Measurements from ENCODE around the gene SLC25A26. TPM values are rescaled to one million over a fixed set of nuclear protein-coding genes. Genes with fewer than 3 reads are reported as not detected.

Gene SLC25A26
- total RNA-seq, 1 donor from 2014 or later: 23.2 TPM

GRCh38 chr3:66320390-66320789, 99.6 kb downstream of the SLC25A26 start:
- TF ChIP-seq, protein P1, sequence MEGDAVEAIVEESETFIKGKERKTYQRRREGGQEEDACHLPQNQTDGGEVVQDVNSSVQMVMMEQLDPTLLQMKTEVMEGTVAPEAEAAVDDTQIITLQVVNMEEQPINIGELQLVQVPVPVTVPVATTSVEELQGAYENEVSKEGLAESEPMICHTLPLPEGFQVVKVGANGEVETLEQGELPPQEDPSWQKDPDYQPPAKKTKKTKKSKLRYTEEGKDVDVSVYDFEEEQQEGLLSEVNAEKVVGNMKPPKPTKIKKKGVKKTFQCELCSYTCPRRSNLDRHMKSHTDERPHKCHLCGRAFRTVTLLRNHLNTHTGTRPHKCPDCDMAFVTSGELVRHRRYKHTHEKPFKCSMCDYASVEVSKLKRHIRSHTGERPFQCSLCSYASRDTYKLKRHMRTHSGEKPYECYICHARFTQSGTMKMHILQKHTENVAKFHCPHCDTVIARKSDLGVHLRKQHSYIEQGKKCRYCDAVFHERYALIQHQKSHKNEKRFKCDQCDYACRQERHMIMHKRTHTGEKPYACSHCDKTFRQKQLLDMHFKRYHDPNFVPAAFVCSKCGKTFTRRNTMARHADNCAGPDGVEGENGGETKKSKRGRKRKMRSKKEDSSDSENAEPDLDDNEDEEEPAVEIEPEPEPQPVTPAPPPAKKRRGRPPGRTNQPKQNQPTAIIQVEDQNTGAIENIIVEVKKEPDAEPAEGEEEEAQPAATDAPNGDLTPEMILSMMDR (IDR thresholded peaks at IDR 0.05): no peak
- peaks cover 20% of the 10 kb centered on the region for H3K4me1 Mint-ChIP-seq
- H3K27me3 Mint-ChIP-seq: no peaks in the 10 kb centered on the region
- intact Hi-C loops (cut with micrococcal nuclease): no loop called here
- peaks cover 4% of the 10 kb centered on the region for H3K36me3 Mint-ChIP-seq (ENCODE audit: low read depth)
- H3K9me3 Mint-ChIP-seq: peaks cover under 1% of the 10 kb centered on the region
- no peak overlapping the region for H3K4me3 Mint-ChIP-seq
- CTCF ChIA-PET: no interaction called here
- POLR2A ChIA-PET: no interaction called here
- ATAC-seq (ENCODE audit: low read depth) (no peak), DNase-seq (no peak)
- no peak overlapping the region for H3K27ac Mint-ChIP-seq

- Mint-ChIP-seq H3K4me1 (peaks cover 20% of the 10 kb centered on the region), H3K4me3 (no peak overlapping the region), H3K27ac (no peak overlapping the region), H3K36me3 (ENCODE audit: low read depth) (peaks cover 4% of the 10 kb centered on the region), H3K9me3 (no peaks in the 10 kb centered on the region), H3K27me3 (no peaks in the 10 kb centered on the region)
- POLR2A ChIA-PET: no interaction called here
- CTCF ChIA-PET: no interaction called here
- no peak for ATAC-seq (ENCODE audit: low read depth)
- intact Hi-C loops (cut with micrococcal nuclease): no loop called here
- DNase-seq: no peak
- TF ChIP-seq, protein P1 (IDR thresholded peaks at IDR 0.05): no peak
These were observed 101.6 kb downstream of the SLC25A26 start for GRCh38 chr3:66322436-66322835.

- H3K4me3 Mint-ChIP-seq: no peak overlapping the region
- ChIA-PET POLR2A (no interaction called here), CTCF (no interaction called here)
- no peak overlapping the region for H3K27ac Mint-ChIP-seq
- peaks cover 3% of the 10 kb centered on the region for H3K36me3 Mint-ChIP-seq (ENCODE audit: low read depth)
- intact Hi-C loops (cut with micrococcal nuclease): no loop called here
- H3K27me3 Mint-ChIP-seq: no peaks in the 10 kb centered on the region
- TF ChIP-seq, protein P1 (IDR thresholded peaks at IDR 0.05): no peak
- no peak for DNase-seq
- no peaks in the 10 kb centered on the region for H3K9me3 Mint-ChIP-seq
- ATAC-seq (ENCODE audit: low read depth): no peak
- H3K4me1 Mint-ChIP-seq: peaks cover under 1% of the 10 kb centered on the region
These were observed 105.5 kb downstream of the SLC25A26 start for GRCh38 chr3:66326340-66326739.

DNA sequence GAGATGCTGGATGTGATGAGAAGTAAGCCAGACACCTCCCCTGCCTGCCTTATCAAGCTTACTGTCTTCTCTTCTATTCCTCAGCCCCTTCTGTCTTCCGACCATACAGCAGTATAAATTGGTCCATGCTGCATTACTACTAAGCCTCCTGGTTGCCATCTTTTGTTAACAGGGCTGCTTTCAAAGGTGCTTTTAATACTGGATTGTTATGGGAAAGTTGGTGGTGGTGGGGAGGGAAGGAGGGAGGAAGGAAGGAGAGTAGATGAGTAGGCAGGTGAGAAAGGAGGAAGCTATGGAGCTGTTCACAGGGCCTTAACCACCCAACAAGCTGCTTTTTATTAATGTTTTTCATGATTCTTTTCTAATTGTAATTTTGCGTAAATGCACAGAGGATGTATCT, 114.9 kb downstream of the SLC25A26 start:
- intact Hi-C loops (cut with micrococcal nuclease): no loop called here
- ChIA-PET CTCF (no interaction called here), POLR2A (no interaction called here)
- H3K27me3 Mint-ChIP-seq: no peaks in the 10 kb centered on the region
- H3K4me1 Mint-ChIP-seq: peaks cover 9% of the 10 kb centered on the region
- peaks cover 2% of the 10 kb centered on the region for H3K36me3 Mint-ChIP-seq (ENCODE audit: low read depth)
- DNase-seq (no peak), ATAC-seq (ENCODE audit: low read depth) (no peak)
- H3K9me3 Mint-ChIP-seq: no peaks in the 10 kb centered on the region
- TF ChIP-seq, protein P1 (IDR thresholded peaks at IDR 0.05): no peak
- no peak overlapping the region for H3K4me3 Mint-ChIP-seq
- no peak overlapping the region for H3K27ac Mint-ChIP-seq

DNA sequence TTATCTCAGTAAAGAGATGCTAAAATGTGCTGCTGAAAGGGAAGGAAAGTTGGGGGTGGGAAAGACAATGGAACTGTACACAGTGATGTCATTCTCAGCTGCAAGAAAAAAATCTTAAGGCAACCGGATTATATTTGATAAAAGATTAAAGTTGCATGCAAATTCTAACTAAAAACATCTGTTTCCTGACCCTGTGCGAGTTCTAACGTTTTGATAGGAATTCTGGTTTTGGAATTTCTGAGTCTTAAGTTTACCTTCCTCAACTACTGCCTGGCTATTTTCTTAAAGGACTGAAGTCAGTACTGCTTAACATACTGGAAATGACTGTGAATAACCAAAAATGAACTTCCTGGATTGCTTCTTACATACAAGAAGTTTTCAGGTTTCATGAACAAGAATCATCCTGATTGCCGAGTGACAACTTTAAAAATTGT, 115.5 kb downstream of the SLC25A26 start:
- H3K9me3 Mint-ChIP-seq: no peaks in the 10 kb centered on the region
- H3K36me3 Mint-ChIP-seq (ENCODE audit: low read depth): peaks cover 2% of the 10 kb centered on the region
- no peak overlapping the region for H3K4me3 Mint-ChIP-seq
- TF ChIP-seq, protein P1 (IDR thresholded peaks at IDR 0.05): no peak
- ATAC-seq (ENCODE audit: low read depth): no peak
- CTCF ChIA-PET: no interaction called here
- POLR2A ChIA-PET: no interaction called here
- peaks cover 9% of the 10 kb centered on the region for H3K4me1 Mint-ChIP-seq
- H3K27ac Mint-ChIP-seq: no peak overlapping the region
- intact Hi-C loops (cut with micrococcal nuclease): no loop called here
- no peaks in the 10 kb centered on the region for H3K27me3 Mint-ChIP-seq
- no peak for DNase-seq

Data from activated B cell treated with CpG ODN at 0.5 μM for 24 hours (primary cell).